ENCODE measurements around the gene GRP. TPM values are rescaled to one million over a fixed set of nuclear protein-coding genes. Genes with fewer than 3 reads are reported as not detected.

GRP gene
- total and polyA plus RNA-seq, 5 donors from 2014 or later, result not detected

- Histone ChIP-seq H3K27ac (ENCODE audit: insufficient read depth, low read length, poor library complexity, severe bottlenecking) (no peak overlapping the region), H3K36me3 (ENCODE audit: control insufficient read depth, insufficient read depth, low read length) (no peaks in the 10 kb centered on the region), H3K9me3 (ENCODE audit: control insufficient read depth in 2 of 2, low read length in 2 of 2) (no peaks in the 10 kb centered on the region), H3K4me3 (ENCODE audit: low read depth, low read length) (no peak overlapping the region), H3K27me3 (ENCODE audit: control insufficient read depth, insufficient read depth, low read length) (peaks cover 37% of the 10 kb centered on the region), H3K4me1 (ENCODE audit: control insufficient read depth, insufficient read depth, low read length, poor library complexity, severe bottlenecking) (peaks cover 38% of the 10 kb centered on the region)
- Mint-ChIP-seq H3K36me3 (no peaks in the 10 kb centered on the region), H3K27me3 (peaks cover 82% of the 10 kb centered on the region), H3K4me1 (peaks cover 5 to 41% (median 12%) of the 10 kb centered on the region in 4 donors), H3K4me3 (peak overlapping the region in 3 of 4 donors; percentile 27 to 71 (median 31)), H3K9me3 (peaks cover 0 to 5% (median 0%) of the 10 kb centered on the region in 7 donors), H3K27ac (no peak overlapping the region)
- ATAC-seq (ENCODE audit: low read depth in 2 of 2) (peak; percentile 38 to 45), DNase-seq (peak in 1 of 3 donors; percentile 70)
Observed at GRCh38 chr18:59268721-59269562, 49.0 kb downstream of the GRP start.

- H3K4me3 ChIP-seq (ENCODE audit: low read depth, low read length), result no peak overlapping the region
- Mint-ChIP-seq H3K27me3 (peaks cover 84% of the 10 kb centered on the region), H3K36me3 (no peaks in the 10 kb centered on the region), H3K4me3 (peak overlapping the region in 2 of 4 donors; percentile 31 to 71), H3K27ac (peak overlapping the region in 1 of 3 donors; percentile 14), H3K4me1 (peaks cover 5 to 47% (median 12%) of the 10 kb centered on the region in 4 donors), H3K9me3 (peaks cover 0 to 7% (median 0%) of the 10 kb centered on the region in 7 donors)
- H3K4me1 ChIP-seq (ENCODE audit: control insufficient read depth, insufficient read depth, low read length, poor library complexity, severe bottlenecking), result peaks cover 38% of the 10 kb centered on the region
- H3K27ac ChIP-seq (ENCODE audit: insufficient read depth, low read length, poor library complexity, severe bottlenecking), result no peak overlapping the region
- H3K27me3 ChIP-seq (ENCODE audit: control insufficient read depth, insufficient read depth, low read length), result peaks cover 40% of the 10 kb centered on the region
- DNase-seq, result no peak
- H3K9me3 ChIP-seq (ENCODE audit: control insufficient read depth in 2 of 2, low read length in 2 of 2), result no peaks in the 10 kb centered on the region
- ATAC-seq (ENCODE audit: low read depth in 2 of 2), result no peak
- no peaks in the 10 kb centered on the region for H3K36me3 ChIP-seq (ENCODE audit: control insufficient read depth, insufficient read depth, low read length)
Observed at GRCh38 chr18:59269563-59270119, 49.7 kb downstream of the GRP start.

- H3K27ac Mint-ChIP-seq, result no peak overlapping the region
- peaks cover 82% of the 10 kb centered on the region for H3K27me3 Mint-ChIP-seq
- no peak for ATAC-seq (ENCODE audit: low read depth in 2 of 2)
- no peaks in the 10 kb centered on the region for H3K36me3 Mint-ChIP-seq
- no peaks in the 10 kb centered on the region for H3K9me3 ChIP-seq (ENCODE audit: control insufficient read depth in 2 of 2, low read length in 2 of 2)
- peaks cover 0 to 7% (median 0%) of the 10 kb centered on the region in 7 donors for H3K9me3 Mint-ChIP-seq
- H3K4me1 Mint-ChIP-seq, result peaks cover 5 to 46% (median 11%) of the 10 kb centered on the region in 4 donors
- H3K27ac ChIP-seq (ENCODE audit: insufficient read depth, low read length, poor library complexity, severe bottlenecking), result no peak overlapping the region
- peaks cover 30% of the 10 kb centered on the region for H3K4me1 ChIP-seq (ENCODE audit: control insufficient read depth, insufficient read depth, low read length, poor library complexity, severe bottlenecking)
- peak overlapping the region in 2 of 4 donors; percentile 3 to 33 for H3K4me3 Mint-ChIP-seq
- no peak overlapping the region for H3K4me3 ChIP-seq (ENCODE audit: low read depth, low read length)
- no peaks in the 10 kb centered on the region for H3K36me3 ChIP-seq (ENCODE audit: control insufficient read depth, insufficient read depth, low read length)
- no peak for DNase-seq
- peaks cover 50% of the 10 kb centered on the region for H3K27me3 ChIP-seq (ENCODE audit: control insufficient read depth, insufficient read depth, low read length)
Observed at GRCh38 chr18:59270689-59271257, 50.8 kb downstream of the GRP start.

- Histone ChIP-seq H3K27ac (ENCODE audit: insufficient read depth, low read length, poor library complexity, severe bottlenecking) (no peak overlapping the region), H3K27me3 (ENCODE audit: control insufficient read depth, insufficient read depth, low read length) (peaks cover 52% of the 10 kb centered on the region), H3K4me1 (ENCODE audit: control insufficient read depth, insufficient read depth, low read length, poor library complexity, severe bottlenecking) (peaks cover 28% of the 10 kb centered on the region), H3K4me3 (ENCODE audit: low read depth, low read length) (no peak overlapping the region), H3K9me3 (ENCODE audit: control insufficient read depth in 2 of 2, low read length in 2 of 2) (no peaks in the 10 kb centered on the region), H3K36me3 (ENCODE audit: control insufficient read depth, insufficient read depth, low read length) (no peaks in the 10 kb centered on the region)
- Mint-ChIP-seq H3K4me1 (peaks cover 5 to 36% (median 6%) of the 10 kb centered on the region in 4 donors), H3K27ac (no peak overlapping the region), H3K36me3 (no peaks in the 10 kb centered on the region), H3K27me3 (peaks cover 82% of the 10 kb centered on the region), H3K4me3 (no peak overlapping the region), H3K9me3 (peaks cover 0 to 7% (median 0%) of the 10 kb centered on the region in 7 donors)
- ATAC-seq (ENCODE audit: low read depth in 2 of 2) (no peak), DNase-seq (no peak)
Observed at GRCh38 chr18:59271606-59272220, 51.8 kb downstream of the GRP start.

- Histone ChIP-seq H3K4me1 (ENCODE audit: control insufficient read depth, insufficient read depth, low read length, poor library complexity, severe bottlenecking) (peaks cover 28% of the 10 kb centered on the region), H3K4me3 (ENCODE audit: low read depth, low read length) (no peak overlapping the region), H3K36me3 (ENCODE audit: control insufficient read depth, insufficient read depth, low read length) (no peaks in the 10 kb centered on the region), H3K27me3 (ENCODE audit: control insufficient read depth, insufficient read depth, low read length) (peaks cover 51% of the 10 kb centered on the region), H3K27ac (ENCODE audit: insufficient read depth, low read length, poor library complexity, severe bottlenecking) (no peak overlapping the region), H3K9me3 (ENCODE audit: control insufficient read depth in 2 of 2, low read length in 2 of 2) (no peaks in the 10 kb centered on the region)
- Mint-ChIP-seq H3K9me3 (peaks cover 0 to 7% (median 0%) of the 10 kb centered on the region in 7 donors), H3K36me3 (no peaks in the 10 kb centered on the region), H3K27ac (no peak overlapping the region), H3K4me1 (peaks cover 5 to 33% (median 6%) of the 10 kb centered on the region in 4 donors), H3K27me3 (peaks cover 82% of the 10 kb centered on the region), H3K4me3 (no peak overlapping the region)
- ATAC-seq (ENCODE audit: low read depth in 2 of 2) (no peak), DNase-seq (peak in 1 of 3 donors; percentile 22)
Observed at GRCh38 chr18:59272221-59272888, 52.4 kb downstream of the GRP start.

GRCh38 chr18:59272891-59273758 lies 53.2 kb downstream of the GRP start, which contains the start of gene RAX:
TSS of gene RAX (minus strand) at chr18:59273454. CDS start at chr18:59273206, 248 bp downstream.
- H3K4me1 ChIP-seq (ENCODE audit: control insufficient read depth, insufficient read depth, low read length, poor library complexity, severe bottlenecking), result peaks cover 28% of the 10 kb centered on the region
- no peak within 1 kb of the TSS for H3K4me3 ChIP-seq (ENCODE audit: low read depth, low read length)
- H3K9me3 ChIP-seq (ENCODE audit: control insufficient read depth in 2 of 2, low read length in 2 of 2), result no peaks in the 10 kb centered on the region
- no peaks in the 10 kb centered on the region for H3K36me3 Mint-ChIP-seq
- H3K9me3 Mint-ChIP-seq, result peaks cover 0 to 7% (median 0%) of the 10 kb centered on the region in 7 donors
- H3K4me3 Mint-ChIP-seq, result peak within 1 kb of the TSS in 3 of 4 donors; percentile 36 to 83 (median 41)
- no peak within 1 kb of the TSS for H3K27ac ChIP-seq (ENCODE audit: insufficient read depth, low read length, poor library complexity, severe bottlenecking)
- no peak within 1 kb of the TSS for H3K27ac Mint-ChIP-seq
- peaks cover 82% of the 10 kb centered on the region for H3K27me3 Mint-ChIP-seq
- H3K36me3 ChIP-seq (ENCODE audit: control insufficient read depth, insufficient read depth, low read length), result no peaks in the 10 kb centered on the region
- peak in 1 of 2 donors; percentile 24 for ATAC-seq (ENCODE audit: low read depth in 2 of 2)
- peaks cover 57% of the 10 kb centered on the region for H3K27me3 ChIP-seq (ENCODE audit: control insufficient read depth, insufficient read depth, low read length)
- H3K4me1 Mint-ChIP-seq, result peaks cover 5 to 28% (median 6%) of the 10 kb centered on the region in 4 donors
- DNase-seq, result peak in 1 of 3 donors; percentile 24
